Hepatocyte (in vitro differentiated cells): ENCODE measurements around the gene KLHDC8A.

Experiments
- CTCF ChIP-seq: fragments of 200-600 bp; sonication (generic); IDR thresholded peaks from 2 replicates; pipeline ENCODE4 v1.5.1; 2016; ENCODE audit warnings: antibody characterized with exemption, mild to moderate bottlenecking; ENCODE audit not compliant: poor library complexity
- EZH2 ChIP-seq: fragments of 200-600 bp; sonication (generic); IDR thresholded peaks from 2 replicates; pipeline ENCODE4 v1.6.1; 2016; ENCODE audit warnings: antibody characterized with exemption, mild to moderate bottlenecking, borderline replicate concordance

- TF ChIP-seq CTCF (no peak), EZH2 (no peak)
Observed at GRCh38 chr1:205328476-205328875, 28.2 kb downstream of the KLHDC8A start.
